ENCODE data around the gene FOSL2. TPM values are rescaled to one million over a fixed set of nuclear protein-coding genes. Genes with fewer than 3 reads are reported as not detected.

The FOSL2 gene
- total and polyA plus RNA-seq, 10 of the 15 experiments (the other 5 are each of a cell fraction or from before 2014, with no cell fraction given), result 0.05 to 1.3 (median 0.34) TPM

GRCh38 chr2:28419003-28419402 lies 26.3 kb downstream of the FOSL2 start:
- ChIA-PET POLR2A (no interaction called here), CTCF (interaction anchor here (0.6 to 1.8 kb wide), 11 partner anchors 12 to 715 kb away, joined by 3 to 8 read pairs (median 3); no protein-coding TSS in a partner anchor), SMC1A (ENCODE audit: uncharacterized antibody, unreplicated experiment) (interaction anchor here (1.0 to 1.4 kb wide), 2 partner anchors 664 to 696 kb away, joined by 3 to 5 read pairs; no protein-coding TSS in a partner anchor), RAD21 (ENCODE audit: unreplicated experiment) (interaction anchor here (0.7 kb wide), 1 partner anchor 714 kb away, joined by 4 read pairs; no protein-coding TSS in a partner anchor)
- TF ChIP-seq RAD51 (IDR thresholded peaks at IDR 0.05) (no peak), STAT3 (IDR thresholded peaks at IDR 0.05; ENCODE audit: low read depth, low read length) (no peak), EP300 (IDR thresholded peaks at IDR 0.05; ENCODE audit: borderline replicate concordance in 1 of 2, control insufficient read depth in 1 of 2, low read depth in 2 of 2, low read length in 2 of 2) (no peak), BCL11A (IDR thresholded peaks at IDR 0.05; ENCODE audit: low read depth, low read length) (no peak), NFYA (IDR thresholded peaks at IDR 0.05; ENCODE audit: borderline replicate concordance, low read depth, low read length) (no peak), RFX5 (IDR thresholded peaks at IDR 0.05; ENCODE audit: low read depth, low read length) (no peak), ZSCAN29 (IDR thresholded peaks at IDR 0.05) (no peak), SREBF1 (IDR thresholded peaks at IDR 0.05; ENCODE audit: low read length) (no peak), ZBTB40 (IDR thresholded peaks at IDR 0.05; ENCODE audit: borderline replicate concordance) (no peak), SMAD5 (IDR thresholded peaks at IDR 0.05; ENCODE audit: low read depth) (no peak), SIN3A (IDR thresholded peaks at IDR 0.05; ENCODE audit: low read depth, low read length) (no peak), SRF (IDR thresholded peaks at IDR 0.05; ENCODE audit: low read depth in 2 of 2, low read length in 2 of 2) (no peak), ZNF207 (IDR thresholded peaks at IDR 0.05; ENCODE audit: borderline replicate concordance) (no peak)
- TF ChIP-seq, protein P1, sequence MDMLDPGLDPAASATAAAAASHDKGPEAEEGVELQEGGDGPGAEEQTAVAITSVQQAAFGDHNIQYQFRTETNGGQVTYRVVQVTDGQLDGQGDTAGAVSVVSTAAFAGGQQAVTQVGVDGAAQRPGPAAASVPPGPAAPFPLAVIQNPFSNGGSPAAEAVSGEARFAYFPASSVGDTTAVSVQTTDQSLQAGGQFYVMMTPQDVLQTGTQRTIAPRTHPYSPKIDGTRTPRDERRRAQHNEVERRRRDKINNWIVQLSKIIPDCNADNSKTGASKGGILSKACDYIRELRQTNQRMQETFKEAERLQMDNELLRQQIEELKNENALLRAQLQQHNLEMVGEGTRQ (IDR thresholded peaks at IDR 0.05; ENCODE audit: borderline replicate concordance, low read depth, low read length), result no peak
- TF ChIP-seq, protein P2, sequence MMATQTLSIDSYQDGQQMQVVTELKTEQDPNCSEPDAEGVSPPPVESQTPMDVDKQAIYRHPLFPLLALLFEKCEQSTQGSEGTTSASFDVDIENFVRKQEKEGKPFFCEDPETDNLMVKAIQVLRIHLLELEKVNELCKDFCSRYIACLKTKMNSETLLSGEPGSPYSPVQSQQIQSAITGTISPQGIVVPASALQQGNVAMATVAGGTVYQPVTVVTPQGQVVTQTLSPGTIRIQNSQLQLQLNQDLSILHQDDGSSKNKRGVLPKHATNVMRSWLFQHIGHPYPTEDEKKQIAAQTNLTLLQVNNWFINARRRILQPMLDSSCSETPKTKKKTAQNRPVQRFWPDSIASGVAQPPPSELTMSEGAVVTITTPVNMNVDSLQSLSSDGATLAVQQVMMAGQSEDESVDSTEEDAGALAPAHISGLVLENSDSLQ (IDR thresholded peaks at IDR 0.05), result no peak
- ATAC-seq (no peak), FAIRE-seq (no peak), DNase-seq (ENCODE audit: low read depth, low spot score) (no peak)
- Histone ChIP-seq H3K9me3 (replicated peaks; ENCODE audit: control insufficient read depth, insufficient read depth, low read length) (no peaks in the 10 kb centered on the region), H3K79me2 (ENCODE audit: control insufficient read depth, insufficient read depth, low read length) (no peaks in the 10 kb centered on the region), H3K36me3 (ENCODE audit: control insufficient read depth in 2 of 2, insufficient read depth in 2 of 2, low read length in 1 of 2) (no peaks in the 10 kb centered on the region), H2AFZ (ENCODE audit: control insufficient read depth, low read depth, low read length) (no peak overlapping the region), H3K27ac (ENCODE audit: control insufficient read depth, insufficient read depth) (no peak overlapping the region), H3K9ac (ENCODE audit: control insufficient read depth, insufficient read depth, low read length) (no peak overlapping the region), H3K27me3 (replicated peaks in 1 of 2; ENCODE audit: control insufficient read depth in 2 of 2, insufficient read depth in 2 of 2, low read length in 1 of 2) (no peaks in the 10 kb centered on the region; a peak in 1 of 4 replicates), H3K4me1 (ENCODE audit: control insufficient read depth, insufficient read depth, low read length) (no peaks in the 10 kb centered on the region), H3K4me2 (ENCODE audit: control insufficient read depth, insufficient read depth) (no peak overlapping the region), H4K20me1 (ENCODE audit: control insufficient read depth, insufficient read depth) (no peaks in the 10 kb centered on the region), H3K4me3 (no peak overlapping the region)
- no TSS peak for BruUV-seq (replicated peaks)
- intact Hi-C loops (cut with micrococcal nuclease; ENCODE audit: unreplicated experiment) (loop anchor here (1.0 kb wide), 1 partner anchor 716 kb away; no protein-coding TSS in a partner anchor), in situ Hi-C loops (cut with MboI) (no loop called here)
- 63% methylated on average over 3 of the region's 3 CpGs for WGBS (ENCODE audit: insufficient coverage, insufficient replicate concordance, low lambda C conversion rate, missing lambda C conversion rate)

All from GM12878 (cell line).